Measurements from ENCODE around the gene RNF8.

Gene RNF8

DNA sequence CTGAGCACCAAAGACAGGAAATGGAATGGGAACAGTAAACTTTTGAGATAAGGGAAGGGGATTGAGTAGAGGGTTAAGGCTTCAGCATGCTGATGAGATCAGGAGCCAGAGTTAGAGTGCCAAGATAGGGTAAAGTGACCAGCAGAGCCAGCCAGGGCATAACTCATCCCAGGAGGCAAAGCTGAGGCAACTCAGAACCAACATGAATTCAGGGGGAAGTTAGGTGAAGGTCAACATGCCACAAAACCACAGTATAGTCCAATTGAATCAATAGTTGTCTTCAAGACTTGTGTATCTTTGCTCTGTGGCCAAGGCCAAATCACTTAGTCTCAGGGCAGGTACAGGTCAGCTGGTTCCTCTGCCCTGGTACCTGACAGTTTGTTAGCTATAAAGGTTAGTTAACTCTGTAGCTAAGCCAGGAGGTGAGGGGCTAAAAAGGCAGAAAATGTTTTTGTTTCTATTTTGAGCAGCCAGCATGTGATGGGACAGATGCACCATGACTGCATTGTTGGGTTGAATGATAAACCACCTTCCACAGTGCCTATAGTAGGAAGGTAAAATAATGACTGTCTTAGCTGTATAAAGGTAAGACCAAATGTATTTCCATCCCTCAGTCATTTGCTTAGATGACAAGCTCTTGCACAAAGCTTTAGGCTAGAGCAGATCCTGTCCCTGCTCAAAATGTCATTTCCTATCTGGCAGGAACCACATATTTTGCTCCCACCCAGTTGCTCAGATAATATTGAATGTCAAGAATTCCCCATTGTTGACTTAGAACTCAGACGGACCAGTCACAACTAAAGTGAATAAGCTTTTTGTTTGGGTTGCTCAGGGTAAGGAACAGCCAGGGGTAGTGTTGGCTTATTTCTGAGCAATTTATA, 15.8 kb downstream of the RNF8 start:
- peaks cover 17% of the 10 kb centered on the region for H3K4me1 ChIP-seq (ENCODE audit: control insufficient read depth, insufficient read depth, low read length)
- no peaks in the 10 kb centered on the region for H3K27me3 ChIP-seq (ENCODE audit: control insufficient read depth, insufficient read depth, low read length)
- H3K9ac ChIP-seq (ENCODE audit: low read length): no peak overlapping the region
- H3K4me3 ChIP-seq (ENCODE audit: low read length): no peak overlapping the region
- no peaks in the 10 kb centered on the region for H3K9me3 ChIP-seq (ENCODE audit: control insufficient read depth, low read length)
- H3K36me3 ChIP-seq (ENCODE audit: control insufficient read depth, insufficient read depth, low read length): no peaks in the 10 kb centered on the region

- Histone ChIP-seq H3K27me3 (ENCODE audit: control insufficient read depth, insufficient read depth, low read length) (no peaks in the 10 kb centered on the region), H3K4me3 (ENCODE audit: low read length) (no peak overlapping the region), H3K9ac (ENCODE audit: low read length) (no peak overlapping the region), H3K4me1 (ENCODE audit: control insufficient read depth, insufficient read depth, low read length) (peaks cover 12% of the 10 kb centered on the region), H3K9me3 (ENCODE audit: control insufficient read depth, low read length) (no peaks in the 10 kb centered on the region), H3K36me3 (ENCODE audit: control insufficient read depth, insufficient read depth, low read length) (no peaks in the 10 kb centered on the region)
Observed at GRCh38 chr6:37371154-37372083, 17.6 kb downstream of the RNF8 start.

DNA sequence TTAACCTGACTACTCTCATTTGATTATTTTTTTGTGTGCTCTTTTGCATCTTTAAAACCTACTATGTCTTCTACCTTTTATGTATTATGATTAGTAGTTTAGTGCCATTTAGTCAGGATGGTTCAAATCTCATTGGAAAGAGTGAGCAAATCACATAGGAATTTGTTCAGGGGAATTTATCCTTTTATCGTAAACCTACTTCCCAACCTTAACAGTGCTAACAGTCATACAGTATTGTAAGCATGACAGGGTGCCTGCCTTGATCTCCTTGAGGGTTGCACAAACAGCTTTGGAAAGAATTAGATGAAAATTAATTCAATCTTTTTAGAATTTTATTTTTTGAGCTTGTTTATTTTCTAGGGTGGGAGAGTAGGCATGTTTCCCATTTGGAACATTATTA, 18.3 kb downstream of the RNF8 start:
- Histone ChIP-seq H3K9me3 (ENCODE audit: control insufficient read depth, low read length) (no peaks in the 10 kb centered on the region), H3K9ac (ENCODE audit: low read length) (no peak overlapping the region), H3K4me3 (ENCODE audit: low read length) (no peak overlapping the region), H3K36me3 (ENCODE audit: control insufficient read depth, insufficient read depth, low read length) (no peaks in the 10 kb centered on the region), H3K27me3 (ENCODE audit: control insufficient read depth, insufficient read depth, low read length) (no peaks in the 10 kb centered on the region), H3K4me1 (ENCODE audit: control insufficient read depth, insufficient read depth, low read length) (peaks cover 5% of the 10 kb centered on the region)

DNA sequence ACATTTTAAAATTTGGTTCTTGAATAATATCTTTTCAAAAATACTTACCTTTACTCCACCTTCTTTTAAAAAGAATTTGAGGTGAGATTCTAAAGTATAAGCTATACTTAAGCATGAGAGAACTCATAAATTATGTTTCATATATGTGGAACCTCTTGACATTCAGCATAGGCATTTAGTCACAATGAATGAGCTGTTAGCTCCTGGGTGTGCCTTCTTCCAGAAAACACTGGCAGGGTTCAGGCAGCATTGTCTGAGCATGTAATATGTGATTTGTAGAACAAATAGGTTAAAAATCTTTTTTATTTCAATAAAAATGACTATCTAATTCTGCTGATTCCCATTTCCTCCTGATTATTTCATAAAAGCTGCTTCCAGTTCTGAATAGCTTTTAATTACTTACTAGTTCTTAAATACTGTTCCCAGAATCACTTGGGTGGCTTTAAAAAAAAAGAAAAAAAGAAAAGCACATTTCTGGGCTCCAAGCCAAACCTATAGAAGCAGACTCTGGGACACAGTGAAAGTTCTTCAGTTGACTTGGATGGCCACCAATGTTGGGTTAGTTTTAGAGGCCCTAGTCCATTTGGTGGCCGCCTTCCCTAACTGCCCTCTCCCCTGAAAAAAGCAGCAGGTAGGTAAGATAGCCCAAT, 20.2 kb downstream of the RNF8 start:
- H3K9me3 ChIP-seq (ENCODE audit: control insufficient read depth, low read length): no peaks in the 10 kb centered on the region
- H3K4me3 ChIP-seq (ENCODE audit: low read length): no peak overlapping the region
- no peaks in the 10 kb centered on the region for H3K36me3 ChIP-seq (ENCODE audit: control insufficient read depth, insufficient read depth, low read length)
- H3K4me1 ChIP-seq (ENCODE audit: control insufficient read depth, insufficient read depth, low read length): peaks cover 5% of the 10 kb centered on the region
- no peak overlapping the region for H3K9ac ChIP-seq (ENCODE audit: low read length)
- H3K27me3 ChIP-seq (ENCODE audit: control insufficient read depth, insufficient read depth, low read length): no peaks in the 10 kb centered on the region

DNA sequence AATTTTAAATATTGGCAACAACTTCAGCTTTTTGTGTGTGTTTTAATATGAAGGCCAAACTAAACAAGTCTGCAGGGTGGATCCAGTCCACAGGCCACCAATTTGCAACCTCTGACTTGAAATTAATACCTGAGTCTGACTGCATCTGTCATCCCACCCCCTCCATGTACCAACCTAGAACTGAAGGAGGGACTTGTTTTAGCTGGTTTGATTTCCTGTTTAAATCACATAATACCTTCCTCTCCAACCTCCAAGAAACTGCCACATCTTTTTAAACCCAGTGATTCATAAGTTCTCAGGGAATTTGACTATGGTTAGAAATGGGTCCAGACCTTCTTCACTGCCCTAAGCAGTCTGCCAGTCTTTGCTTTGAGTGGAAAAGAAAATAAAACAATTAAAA, 21.6 kb downstream of the RNF8 start:
- Histone ChIP-seq H3K4me3 (ENCODE audit: low read length) (no peak overlapping the region), H3K4me1 (ENCODE audit: control insufficient read depth, insufficient read depth, low read length) (no peaks in the 10 kb centered on the region), H3K36me3 (ENCODE audit: control insufficient read depth, insufficient read depth, low read length) (no peaks in the 10 kb centered on the region), H3K9me3 (ENCODE audit: control insufficient read depth, low read length) (no peaks in the 10 kb centered on the region), H3K27me3 (ENCODE audit: control insufficient read depth, insufficient read depth, low read length) (no peaks in the 10 kb centered on the region), H3K9ac (ENCODE audit: low read length) (no peak overlapping the region)

DNA sequence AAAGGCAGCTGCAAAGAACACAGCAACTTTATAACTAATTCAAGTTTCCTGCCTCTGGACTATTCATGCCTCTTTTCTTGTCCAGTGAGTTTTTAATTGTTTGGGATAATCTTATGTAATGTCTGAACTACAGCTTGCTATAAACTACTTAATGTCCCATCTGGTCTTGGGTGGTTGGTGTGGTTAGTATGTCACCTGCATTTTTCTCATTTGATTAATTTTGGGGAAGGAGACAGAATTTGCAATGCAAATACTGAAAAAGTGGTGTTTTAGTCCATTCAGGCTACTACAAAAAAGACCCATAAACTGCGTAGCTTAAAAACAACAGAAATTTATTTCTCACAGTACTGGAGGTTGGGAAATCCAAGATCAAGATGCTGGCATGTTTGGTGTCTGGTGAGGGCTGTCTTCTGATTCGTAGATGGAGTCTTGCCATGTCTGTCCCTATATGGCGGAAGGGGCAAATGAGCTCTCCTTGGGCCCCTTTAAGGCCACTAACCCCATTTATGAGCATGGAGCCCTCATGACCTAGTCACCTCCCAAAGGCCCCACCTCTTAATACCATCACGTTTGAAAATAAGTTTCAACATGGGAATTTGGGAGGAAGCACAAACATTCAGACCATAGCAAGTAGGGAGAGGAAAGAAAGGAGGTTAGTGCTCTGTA, 22.4 kb downstream of the RNF8 start:
- no peak overlapping the region for H3K4me3 ChIP-seq (ENCODE audit: low read length)
- no peaks in the 10 kb centered on the region for H3K36me3 ChIP-seq (ENCODE audit: control insufficient read depth, insufficient read depth, low read length)
- no peaks in the 10 kb centered on the region for H3K4me1 ChIP-seq (ENCODE audit: control insufficient read depth, insufficient read depth, low read length)
- no peak overlapping the region for H3K9ac ChIP-seq (ENCODE audit: low read length)
- no peaks in the 10 kb centered on the region for H3K9me3 ChIP-seq (ENCODE audit: control insufficient read depth, low read length)
- H3K27me3 ChIP-seq (ENCODE audit: control insufficient read depth, insufficient read depth, low read length): no peaks in the 10 kb centered on the region

DNA sequence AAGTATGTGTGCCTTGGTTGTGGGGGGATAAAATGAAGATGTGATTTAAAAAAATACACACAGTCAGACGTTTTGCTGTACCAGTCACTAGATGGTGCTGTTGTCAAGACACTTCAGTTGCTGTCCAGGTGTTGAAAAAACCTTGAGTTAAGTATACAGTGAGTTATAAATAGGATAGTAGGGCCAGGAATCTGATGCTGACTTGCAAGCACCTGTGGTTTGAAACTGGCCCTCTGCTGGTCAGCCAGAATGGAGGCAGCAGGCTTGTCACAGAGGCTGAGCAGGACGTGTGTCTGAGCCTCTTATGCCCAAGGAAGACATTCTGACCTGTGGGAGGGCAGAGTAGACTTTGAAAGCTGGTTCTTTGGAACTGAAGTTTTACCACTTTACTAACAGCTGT, 27.8 kb downstream of the RNF8 start:
- H3K36me3 ChIP-seq (ENCODE audit: control insufficient read depth, insufficient read depth, low read length): no peaks in the 10 kb centered on the region
- no peak overlapping the region for H3K4me3 ChIP-seq (ENCODE audit: low read length)
- no peaks in the 10 kb centered on the region for H3K4me1 ChIP-seq (ENCODE audit: control insufficient read depth, insufficient read depth, low read length)
- H3K9me3 ChIP-seq (ENCODE audit: control insufficient read depth, low read length): no peaks in the 10 kb centered on the region
- H3K27me3 ChIP-seq (ENCODE audit: control insufficient read depth, insufficient read depth, low read length): no peaks in the 10 kb centered on the region
- H3K9ac ChIP-seq (ENCODE audit: low read length): no peak overlapping the region

DNA sequence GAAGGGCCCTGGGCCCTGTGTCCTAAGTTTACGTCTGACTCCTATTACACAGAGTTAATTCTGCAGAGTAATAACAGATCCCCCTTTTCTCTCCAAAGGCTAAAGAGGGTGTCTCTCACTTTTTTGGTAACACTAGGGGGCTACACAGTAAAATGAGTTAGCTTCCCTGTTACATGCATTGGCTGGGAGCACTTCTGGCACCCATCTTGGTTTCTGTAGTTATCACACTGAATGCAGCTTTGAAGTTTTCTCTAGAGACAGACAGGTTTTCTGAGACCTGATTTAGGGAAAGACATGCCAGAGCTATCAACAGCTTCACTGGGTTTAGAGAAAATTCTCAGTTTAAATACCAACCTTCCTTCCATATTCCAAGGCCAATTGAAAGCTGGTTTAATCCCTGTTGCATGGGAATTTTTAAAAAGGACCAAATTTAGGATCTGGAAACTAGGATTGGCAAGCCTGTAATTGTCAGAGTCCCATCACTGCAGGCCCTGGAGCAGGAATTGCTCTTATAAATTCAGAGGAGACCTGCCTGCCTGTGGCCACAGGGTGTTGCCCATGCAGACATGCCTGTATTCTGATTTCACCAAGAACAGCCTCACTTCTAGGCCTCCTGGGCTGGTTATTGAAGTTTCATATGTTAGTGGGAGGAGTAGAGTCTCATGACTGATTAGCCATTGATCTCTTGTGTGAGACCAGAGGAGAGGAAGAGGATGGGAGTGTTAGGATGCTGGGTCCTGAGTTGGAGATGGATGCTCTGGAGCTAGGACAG, 29.4 kb downstream of the RNF8 start:
- Histone ChIP-seq H3K4me1 (ENCODE audit: control insufficient read depth, insufficient read depth, low read length) (no peaks in the 10 kb centered on the region), H3K27me3 (ENCODE audit: control insufficient read depth, insufficient read depth, low read length) (no peaks in the 10 kb centered on the region), H3K4me3 (ENCODE audit: low read length) (no peak overlapping the region), H3K36me3 (ENCODE audit: control insufficient read depth, insufficient read depth, low read length) (no peaks in the 10 kb centered on the region), H3K9me3 (ENCODE audit: control insufficient read depth, low read length) (no peaks in the 10 kb centered on the region), H3K9ac (ENCODE audit: low read length) (no peak overlapping the region)

- Histone ChIP-seq H3K4me1 (ENCODE audit: control insufficient read depth, insufficient read depth, low read length) (peaks cover 20% of the 10 kb centered on the region), H3K9ac (ENCODE audit: low read length) (no peak overlapping the region), H3K4me3 (ENCODE audit: low read length) (no peak overlapping the region), H3K36me3 (ENCODE audit: control insufficient read depth, insufficient read depth, low read length) (no peaks in the 10 kb centered on the region), H3K9me3 (ENCODE audit: control insufficient read depth, low read length) (no peaks in the 10 kb centered on the region), H3K27me3 (ENCODE audit: control insufficient read depth, insufficient read depth, low read length) (no peaks in the 10 kb centered on the region)
Observed at GRCh38 chr6:37388578-37388977, 34.8 kb downstream of the RNF8 start.

DNA sequence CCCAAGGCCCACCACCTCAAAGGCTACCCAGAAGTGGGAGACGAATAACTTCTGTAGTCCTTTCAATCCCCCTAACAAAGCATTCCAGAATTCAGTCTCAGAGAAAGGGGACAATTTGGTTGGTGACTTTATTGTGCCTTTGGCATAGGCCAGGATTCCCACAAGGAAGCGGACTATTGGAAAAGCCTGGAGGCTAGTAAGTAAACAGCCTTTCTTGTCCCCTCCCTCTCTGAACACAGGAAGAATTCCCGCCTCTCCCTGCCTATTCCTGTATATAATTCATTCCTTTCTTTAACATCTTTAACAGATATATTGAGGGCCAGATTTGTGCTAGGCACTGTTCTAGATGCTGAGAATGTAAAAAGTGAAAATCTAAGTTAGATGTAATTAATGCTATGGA, 36.1 kb downstream of the RNF8 start:
- Histone ChIP-seq H3K4me1 (ENCODE audit: control insufficient read depth, insufficient read depth, low read length) (peaks cover 20% of the 10 kb centered on the region), H3K9ac (ENCODE audit: low read length) (no peak overlapping the region), H3K4me3 (ENCODE audit: low read length) (no peak overlapping the region), H3K9me3 (ENCODE audit: control insufficient read depth, low read length) (no peaks in the 10 kb centered on the region), H3K36me3 (ENCODE audit: control insufficient read depth, insufficient read depth, low read length) (no peaks in the 10 kb centered on the region), H3K27me3 (ENCODE audit: control insufficient read depth, insufficient read depth, low read length) (no peaks in the 10 kb centered on the region)

- Histone ChIP-seq H3K36me3 (ENCODE audit: control insufficient read depth, insufficient read depth, low read length) (no peaks in the 10 kb centered on the region), H3K4me1 (ENCODE audit: control insufficient read depth, insufficient read depth, low read length) (peaks cover 20% of the 10 kb centered on the region), H3K9ac (ENCODE audit: low read length) (no peak overlapping the region), H3K27me3 (ENCODE audit: control insufficient read depth, insufficient read depth, low read length) (no peaks in the 10 kb centered on the region), H3K4me3 (ENCODE audit: low read length) (no peak overlapping the region), H3K9me3 (ENCODE audit: control insufficient read depth, low read length) (no peaks in the 10 kb centered on the region)
Observed at GRCh38 chr6:37391120-37391519, 37.3 kb downstream of the RNF8 start.

Measured in mucosa of stomach (tissue), 1 donor.